SU-DHL-6 (cell line): Measurements from ENCODE around the gene DIPK1A.

Experiments used
- H2AFZ ChIP-seq: fragments of 200-600 bp; sonication (generic); 2 replicates; pipeline ENCODE4 v1.6.1; 2014; ENCODE audit warnings: low read depth, mild to moderate bottlenecking, moderate library complexity, mixed read lengths, antibody characterized with exemption, low read length; ENCODE audit not compliant: severe bottlenecking
- H3F3A ChIP-seq: fragments of 200-600 bp; shearing (Covaris generic); 2 replicates; pipeline ENCODE4 v1.6.0; 2016; ENCODE audit warnings: antibody characterized with exemption, mild to moderate bottlenecking; ENCODE audit not compliant: insufficient read depth
- H3K27ac ChIP-seq: fragments of 200-600 bp; sonication (generic); 2 replicates; pipeline ENCODE4 v1.5.1; 2016; ENCODE audit warnings: low read depth, mild to moderate bottlenecking, low read length, moderate library complexity, mixed read lengths
- H3K27me3 ChIP-seq: fragments of 200-600 bp; sonication (generic), shearing (Covaris generic); 2 replicates; pipeline ENCODE4 v1.6.0; 2014; ENCODE audit warnings: mild to moderate bottlenecking, low read length
- H3K36me3 ChIP-seq: fragments of 200-600 bp; sonication (generic); 2 replicates; pipeline ENCODE4 v1.6.1; 2014; ENCODE audit warnings: mild to moderate bottlenecking, low read length, mixed read lengths
- H3K4me2 ChIP-seq: fragments of 300-600, 200-600 bp; shearing (Covaris generic), sonication (generic); 2 replicates; pipeline ENCODE4 v1.6.0; 2014; ENCODE audit warnings: low read length, low read depth, mild to moderate bottlenecking; ENCODE audit not compliant: poor library complexity, severe bottlenecking
- H3K4me3 ChIP-seq: fragments of 200-600 bp; sonication (generic); 2 replicates; pipeline ENCODE4 v1.5.1; 2014; ENCODE audit warnings: antibody characterized with exemption, low read length, mild to moderate bottlenecking, mixed read lengths; ENCODE audit not compliant: insufficient read depth, poor library complexity, severe bottlenecking
- H3K79me2 ChIP-seq: fragments of 200-600 bp; sonication (generic); 2 replicates; pipeline ENCODE4 v1.6.1; 2014; ENCODE audit warnings: mild to moderate bottlenecking, low read length, moderate library complexity; ENCODE audit not compliant: insufficient read depth
- H3K9ac ChIP-seq: fragments of 200-600 bp; sonication (generic); 2 replicates; pipeline ENCODE4 v1.7.0; 2014; ENCODE audit warnings: mild to moderate bottlenecking, low read length
- H3K9me2 ChIP-seq: fragments of 200-600 bp; sonication (generic); replicated peaks from 2 replicates; pipeline ENCODE4 v1.6.1; 2014; ENCODE audit warnings: low read length; ENCODE audit not compliant: insufficient read depth
- H3K9me3 ChIP-seq: fragments of 200-600 bp; sonication (generic); 2 replicates; pipeline ENCODE4 v1.6.1; 2014; ENCODE audit warnings: low read length, mixed read lengths; ENCODE audit not compliant: insufficient read depth
- H4K20me1 ChIP-seq: fragments of 200-600 bp; sonication (generic); 2 replicates; pipeline ENCODE4 v1.6.1; 2014; ENCODE audit warnings: low read depth, mild to moderate bottlenecking, antibody characterized with exemption, low read length, moderate library complexity, mixed read lengths
- EZH2phosphoT487 ChIP-seq: fragments of 200-600 bp; sonication (generic), shearing (Covaris generic); conservative IDR thresholded peaks from 2 replicates; pipeline ENCODE4 v1.6.1; 2018; ENCODE audit warnings: mild to moderate bottlenecking, antibody characterized with exemption, low read length, moderate library complexity, mixed read lengths
- TF ChIP-seq, protein P1 (sequence below): fragments of 200-600 bp; sonication (generic); IDR thresholded peaks from one replicate; pipeline ENCODE4 v1.5.1; 2017; ENCODE audit warnings: antibody characterized with exemption, mild to moderate bottlenecking, low read length, moderate library complexity; ENCODE audit not compliant: insufficient read depth, poor library complexity, severe bottlenecking

Gene DIPK1A

GRCh38 chr1:92923664-92924063 is 37.6 kb downstream of the DIPK1A start:
- Histone ChIP-seq H3F3A (0 out of 2 replicates have a peak, but pooled peaks cover 6% of the 10 kb centered on the region), H3K9me2 (no peaks in the 10 kb centered on the region), H3K27me3 (no peaks in the 10 kb centered on the region), H3K36me3 (peaks cover 4% of the 10 kb centered on the region; the same call in 1 of the 2 replicates), H2AFZ (no peak overlapping the region), H3K27ac (no peak overlapping the region), H3K4me3 (no peak overlapping the region), H3K9me3 (no peaks in the 10 kb centered on the region), H3K4me2 (no peak overlapping the region), H3K9ac (no peak overlapping the region), H4K20me1 (peaks cover 8% of the 10 kb centered on the region; the same call in 1 of the 2 replicates), H3K79me2 (peaks cover 98% of the 10 kb centered on the region)
- TF ChIP-seq, protein P1, sequence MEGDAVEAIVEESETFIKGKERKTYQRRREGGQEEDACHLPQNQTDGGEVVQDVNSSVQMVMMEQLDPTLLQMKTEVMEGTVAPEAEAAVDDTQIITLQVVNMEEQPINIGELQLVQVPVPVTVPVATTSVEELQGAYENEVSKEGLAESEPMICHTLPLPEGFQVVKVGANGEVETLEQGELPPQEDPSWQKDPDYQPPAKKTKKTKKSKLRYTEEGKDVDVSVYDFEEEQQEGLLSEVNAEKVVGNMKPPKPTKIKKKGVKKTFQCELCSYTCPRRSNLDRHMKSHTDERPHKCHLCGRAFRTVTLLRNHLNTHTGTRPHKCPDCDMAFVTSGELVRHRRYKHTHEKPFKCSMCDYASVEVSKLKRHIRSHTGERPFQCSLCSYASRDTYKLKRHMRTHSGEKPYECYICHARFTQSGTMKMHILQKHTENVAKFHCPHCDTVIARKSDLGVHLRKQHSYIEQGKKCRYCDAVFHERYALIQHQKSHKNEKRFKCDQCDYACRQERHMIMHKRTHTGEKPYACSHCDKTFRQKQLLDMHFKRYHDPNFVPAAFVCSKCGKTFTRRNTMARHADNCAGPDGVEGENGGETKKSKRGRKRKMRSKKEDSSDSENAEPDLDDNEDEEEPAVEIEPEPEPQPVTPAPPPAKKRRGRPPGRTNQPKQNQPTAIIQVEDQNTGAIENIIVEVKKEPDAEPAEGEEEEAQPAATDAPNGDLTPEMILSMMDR: no peak
- TF ChIP-seq EZH2phosphoT487: no peak

DNA sequence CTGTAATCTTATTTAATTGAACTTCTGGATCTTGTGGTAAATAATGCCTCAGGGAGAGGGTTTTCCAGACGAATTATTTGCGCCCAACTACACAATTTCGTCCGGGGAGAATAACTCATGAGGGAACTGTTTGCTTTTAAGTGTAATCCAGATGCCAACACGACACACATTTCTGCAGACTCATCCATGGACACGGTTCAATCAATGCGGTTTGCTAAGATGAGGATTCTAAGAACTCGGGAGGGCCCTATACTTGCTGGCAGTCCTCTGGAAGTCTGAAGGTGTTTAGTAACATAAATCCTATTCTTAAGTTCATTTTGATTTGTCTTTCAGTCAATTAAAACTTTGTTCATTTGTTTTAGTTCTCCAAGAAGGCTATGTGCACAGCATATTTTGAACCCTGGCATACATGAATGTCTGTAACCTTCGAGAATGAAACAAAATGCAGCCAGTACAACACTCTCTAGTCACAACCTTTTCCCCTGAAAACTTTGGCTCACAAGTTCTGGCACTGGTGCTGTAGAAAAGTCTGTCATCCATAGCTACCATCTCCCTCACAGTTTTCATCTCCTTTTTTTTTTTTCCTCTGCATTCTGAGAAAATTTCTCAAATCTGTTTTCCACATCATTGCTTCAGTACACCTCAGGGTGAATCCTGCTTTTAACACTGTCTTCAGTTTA is 38.8 kb downstream of the DIPK1A start:
- H3K27me3 ChIP-seq: no peaks in the 10 kb centered on the region
- TF ChIP-seq, protein P1: no peak
- TF ChIP-seq EZH2phosphoT487: no peak
- no peak overlapping the region for H2AFZ ChIP-seq
- H3F3A ChIP-seq: 0 out of 2 replicates have a peak, but pooled peaks cover 6% of the 10 kb centered on the region
- peaks cover 8% of the 10 kb centered on the region; the same call in 1 of the 2 replicates for H4K20me1 ChIP-seq
- H3K79me2 ChIP-seq: peaks cover 98% of the 10 kb centered on the region
- H3K4me3 ChIP-seq: no peak overlapping the region
- H3K27ac ChIP-seq: no peak overlapping the region
- peaks cover 4% of the 10 kb centered on the region; the same call in 1 of the 2 replicates for H3K36me3 ChIP-seq
- no peak overlapping the region for H3K4me2 ChIP-seq
- no peak overlapping the region for H3K9ac ChIP-seq
- H3K9me2 ChIP-seq: no peaks in the 10 kb centered on the region
- H3K9me3 ChIP-seq: no peaks in the 10 kb centered on the region

DNA sequence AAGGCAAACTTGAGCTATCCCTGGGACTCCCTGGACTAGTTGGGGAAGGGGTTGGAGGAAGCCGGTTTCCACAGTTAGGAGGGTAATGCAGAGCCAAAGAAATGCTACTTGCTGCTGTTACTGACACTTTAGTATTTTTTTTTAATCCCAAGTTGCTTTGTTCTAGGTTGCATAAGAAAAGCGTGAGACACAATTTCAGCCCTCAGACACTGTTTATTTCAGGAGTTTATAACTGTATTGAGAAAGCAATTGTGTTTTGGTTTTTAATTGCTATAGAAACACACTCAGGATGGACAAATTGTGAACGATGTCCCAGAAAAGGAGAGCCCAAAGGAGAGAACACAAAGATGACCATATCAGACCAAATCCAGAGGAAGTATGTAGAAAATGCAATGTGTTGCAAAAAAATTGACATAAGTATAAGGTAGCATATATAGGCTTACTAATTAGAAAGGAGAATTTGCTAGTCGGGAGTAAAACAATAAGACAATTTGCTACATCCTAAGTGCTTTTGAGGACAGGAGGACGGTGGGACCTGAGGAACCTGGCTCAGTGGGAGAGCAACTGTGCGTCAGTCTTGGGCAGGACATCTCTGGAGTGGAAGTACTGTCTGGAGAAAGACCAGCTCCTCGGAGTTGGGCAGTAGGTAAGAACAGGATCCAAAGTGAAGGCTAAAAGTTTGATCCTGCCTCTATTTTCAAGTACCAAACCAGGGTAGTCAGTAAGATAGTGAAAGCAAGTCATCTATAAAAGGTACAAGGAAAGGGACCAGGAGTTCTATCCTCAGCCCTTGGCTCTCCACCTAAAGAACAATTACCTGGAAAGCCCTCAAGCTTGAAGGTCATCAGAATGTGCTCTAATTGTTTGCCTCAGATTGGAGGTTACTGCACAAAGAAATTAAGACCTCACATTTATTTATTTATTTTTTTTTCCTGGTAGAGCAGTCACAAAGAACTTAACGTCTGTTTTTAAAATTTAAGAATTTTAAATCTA is 39.9 kb downstream of the DIPK1A start:
- Histone ChIP-seq H2AFZ (no peak overlapping the region), H3K4me3 (no peak overlapping the region), H3K9ac (no peak overlapping the region), H3K4me2 (no peak overlapping the region), H3K36me3 (no peaks in the 10 kb centered on the region), H3K27ac (no peak overlapping the region), H4K20me1 (peaks cover 8% of the 10 kb centered on the region; the same call in 1 of the 2 replicates), H3K79me2 (peaks cover 98% of the 10 kb centered on the region), H3K9me2 (no peaks in the 10 kb centered on the region), H3K27me3 (no peaks in the 10 kb centered on the region), H3F3A (0 out of 2 replicates have a peak, but pooled peaks cover 6% of the 10 kb centered on the region), H3K9me3 (no peaks in the 10 kb centered on the region)
- TF ChIP-seq, protein P1: no peak
- TF ChIP-seq EZH2phosphoT487: no peak
